HG02870 (cell line): Measurements from ENCODE around the gene ABCG4.
A peak's percentile ranks its signal among the peaks of the same experiment; 100 is the strongest.
"Not testable (repeated sequence)": the region's sequence is repeated elsewhere in the genome, so short reads cannot be mapped to it uniquely, and the experiment has no call there.

ENCODE experiments used
- ATAC-seq: cut with Tn5 transposase; IDR thresholded peaks from one replicate; pipeline ENCODE4 v1.9.1; 2021; ENCODE audit warnings: mild to moderate bottlenecking, moderate library complexity; ENCODE audit not compliant: unreplicated experiment

Gene ABCG4

DNA sequence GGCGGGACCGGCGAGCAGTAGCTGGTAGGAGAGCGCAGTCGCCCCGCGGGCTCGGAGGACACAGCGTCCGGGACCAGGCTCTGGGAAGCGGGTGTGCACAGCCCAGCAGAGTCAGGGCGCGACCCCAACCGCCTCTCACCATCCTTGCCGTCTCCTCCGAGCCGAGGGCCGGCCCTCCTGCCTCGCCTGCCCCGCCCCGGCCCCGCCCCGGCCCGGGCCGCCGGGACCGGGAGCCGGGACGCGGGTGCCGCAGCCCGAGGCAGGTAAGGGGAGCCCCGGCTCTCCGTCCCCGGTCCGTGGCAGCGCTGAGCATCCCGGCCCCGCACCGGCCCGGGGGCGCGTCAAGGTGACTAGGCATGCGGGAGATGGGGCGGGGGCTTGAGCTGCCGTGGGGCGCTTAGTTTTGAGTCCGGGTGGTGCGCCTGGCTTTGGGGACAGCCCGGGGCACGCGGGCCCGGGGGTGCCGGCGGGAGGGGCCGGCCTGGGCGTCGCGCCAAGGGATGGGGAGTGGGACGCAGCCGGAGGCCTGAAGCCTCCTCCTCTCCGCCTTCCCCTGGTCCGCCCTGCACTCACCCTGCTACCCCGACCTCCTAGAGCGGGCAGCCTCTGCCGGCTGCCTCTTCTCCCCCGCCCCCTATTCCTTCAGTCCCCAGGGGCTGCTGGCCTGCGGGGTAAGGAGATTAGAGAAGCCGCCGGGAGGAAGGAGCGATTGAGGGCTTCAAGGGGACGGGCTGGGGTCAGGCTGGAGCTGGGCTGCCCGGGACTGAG is at the start of gene ABCG4:
ABCG4 (plus strand) TSS at position 35 of the 768 bp plus-strand sequence. CDS start 914 bp downstream, outside the sequence.
- no peak for ATAC-seq

DNA sequence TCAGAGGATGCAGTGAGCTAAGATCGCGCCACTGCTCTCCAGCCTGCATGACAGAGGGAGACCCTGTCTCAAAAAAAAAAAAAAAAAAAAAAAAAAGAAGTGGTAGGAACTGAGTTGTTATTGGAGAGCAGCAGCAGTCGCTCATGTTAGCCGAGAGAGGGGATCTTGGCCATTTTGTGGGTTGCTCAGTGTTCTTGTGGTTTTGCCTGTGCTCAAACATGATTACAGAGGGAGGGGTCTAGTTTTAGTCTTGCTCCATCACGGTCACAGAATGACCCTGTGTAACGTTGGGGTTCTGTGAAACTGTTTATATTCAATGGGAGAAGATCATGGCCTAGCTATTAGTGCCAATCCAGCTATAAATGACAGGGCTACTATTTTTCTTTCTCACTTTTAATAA is 49.1 kb upstream of the ABCG4 start:
- no peak for ATAC-seq

DNA sequence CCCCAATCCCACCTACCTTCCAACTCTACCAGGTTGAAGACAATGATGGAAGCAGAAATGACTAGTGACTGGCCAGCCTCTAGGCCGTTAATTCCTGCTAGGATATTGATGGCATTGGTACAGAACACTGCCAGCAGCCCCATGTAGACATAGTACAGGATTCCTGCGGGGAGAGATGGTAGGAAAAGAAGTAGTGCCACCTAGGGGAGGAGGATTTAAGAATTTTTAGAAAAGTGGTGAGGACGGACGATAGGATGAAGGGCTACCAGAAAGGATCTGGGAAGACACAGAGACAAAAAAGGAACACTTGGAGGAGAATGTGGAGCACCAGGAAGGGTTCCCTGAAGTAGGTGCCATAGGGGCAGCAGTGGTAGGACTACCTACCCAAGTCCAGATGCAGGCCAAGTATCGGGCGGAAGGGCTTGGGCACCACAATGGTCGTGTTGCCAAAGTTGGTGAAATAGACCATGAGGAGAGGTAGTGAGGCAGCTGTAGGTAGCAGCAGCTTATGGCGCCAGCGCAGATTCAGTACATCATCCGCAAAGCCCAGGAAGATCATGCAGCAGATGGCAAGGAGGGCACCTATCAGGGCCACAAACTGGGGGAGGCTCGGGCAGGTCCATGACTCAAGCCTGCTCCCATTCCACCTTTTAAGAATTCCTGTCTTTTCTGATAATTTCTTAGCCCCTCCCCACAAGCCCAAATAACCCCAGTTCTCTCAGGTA is 48.4 kb upstream of the ABCG4 start:
- no peak for ATAC-seq

DNA sequence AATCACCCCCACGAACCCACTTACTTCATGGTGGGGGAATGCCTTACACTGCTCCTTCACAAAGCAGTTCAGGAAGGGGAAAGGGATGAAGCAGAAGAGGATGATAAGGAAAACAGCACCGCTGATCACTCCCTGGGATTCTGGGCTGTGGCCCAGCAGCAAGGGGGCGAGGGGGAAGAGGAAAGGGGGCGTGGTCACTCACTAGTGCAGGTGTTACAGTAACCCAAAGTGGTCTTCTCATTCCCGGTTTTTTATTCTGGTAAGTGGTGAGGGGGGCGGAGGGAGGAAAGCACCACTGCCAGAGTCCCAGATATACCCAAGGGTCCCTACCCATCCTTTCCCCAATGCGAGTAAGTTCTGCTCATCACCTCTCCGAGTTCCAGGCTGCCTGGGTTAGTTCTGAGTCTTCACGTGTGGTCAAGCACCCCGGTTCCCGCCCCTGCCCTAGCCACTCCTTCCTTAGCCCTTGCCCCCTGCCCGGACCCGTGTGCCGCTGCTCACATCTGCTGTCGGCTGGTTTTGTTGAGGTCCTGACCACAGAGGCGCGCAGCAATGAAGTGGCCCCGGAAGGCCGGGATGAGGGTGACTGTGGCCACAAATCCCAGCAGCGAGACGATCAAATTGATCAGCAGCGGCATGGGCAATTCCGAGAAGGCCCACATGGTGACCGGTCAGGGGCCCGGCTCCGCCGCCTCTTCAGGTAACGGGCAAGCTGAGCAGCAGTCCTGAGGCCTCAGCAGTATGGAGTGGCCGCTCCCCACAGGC is 47.7 kb upstream of the ABCG4 start:
- ATAC-seq, result peak; percentile 18

DNA sequence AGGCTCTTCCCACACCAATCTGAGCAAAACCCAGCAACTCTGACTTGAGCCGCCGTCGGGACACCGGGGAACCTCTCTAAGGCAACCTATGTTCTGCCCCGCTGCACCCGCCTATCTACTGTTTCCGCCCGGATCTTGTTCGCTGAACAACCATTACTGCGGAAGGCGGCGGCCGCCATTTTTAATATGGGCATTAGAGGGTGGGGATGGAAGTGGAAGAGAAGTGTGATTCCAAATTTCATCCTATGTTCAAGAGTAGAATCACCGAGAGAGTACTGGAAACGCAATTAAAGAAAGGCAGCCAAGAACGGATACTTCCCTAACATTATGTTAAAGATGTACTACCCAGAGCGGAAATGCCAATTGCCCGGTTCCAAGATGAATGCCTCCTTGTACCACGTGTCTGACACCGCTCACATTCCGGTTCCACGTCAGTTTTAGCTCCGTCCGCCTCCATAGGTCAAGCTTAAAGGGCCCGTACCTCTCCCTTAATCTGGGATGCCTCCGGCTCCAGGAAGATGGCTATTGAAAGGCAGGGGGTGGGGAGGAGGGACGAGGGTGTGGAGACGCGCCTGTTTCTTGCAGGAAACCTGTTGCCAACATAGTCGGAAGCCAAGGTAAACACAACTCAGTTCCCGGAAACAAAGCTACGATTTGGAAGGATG is 47.0 kb upstream of the ABCG4 start, which contains the start of gene DPAGT1:
DPAGT1 (minus strand) TSS at position 95 of the 665 bp plus-strand sequence. CDS start 198 bp downstream, outside the sequence.
- peak; percentile 78 for ATAC-seq

DNA sequence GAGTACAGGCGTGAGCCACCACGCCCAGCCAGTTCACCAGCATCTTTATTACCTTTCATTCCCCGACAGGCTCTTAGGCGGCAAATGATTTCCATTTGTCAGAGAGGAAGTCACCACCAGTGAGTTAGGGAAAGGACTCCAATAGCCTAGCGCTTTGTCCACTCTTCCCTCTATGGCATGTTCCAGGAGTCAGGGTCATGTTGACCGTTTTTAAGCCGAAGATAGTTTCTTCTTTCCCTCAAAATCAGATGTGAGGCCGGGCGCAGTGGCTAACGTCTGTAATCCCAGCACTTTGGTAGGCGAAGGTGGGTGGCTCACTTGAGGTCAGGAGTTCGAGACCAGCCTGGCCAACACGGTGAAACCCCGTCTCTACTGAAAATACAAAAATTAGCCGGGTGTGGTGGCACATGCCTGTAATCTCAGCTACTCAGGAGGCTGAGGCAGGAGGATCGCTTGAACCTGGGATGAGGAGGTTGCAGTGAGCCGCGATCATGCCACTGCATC is 45.6 kb upstream of the ABCG4 start:
- not testable (repeated sequence) for ATAC-seq

DNA sequence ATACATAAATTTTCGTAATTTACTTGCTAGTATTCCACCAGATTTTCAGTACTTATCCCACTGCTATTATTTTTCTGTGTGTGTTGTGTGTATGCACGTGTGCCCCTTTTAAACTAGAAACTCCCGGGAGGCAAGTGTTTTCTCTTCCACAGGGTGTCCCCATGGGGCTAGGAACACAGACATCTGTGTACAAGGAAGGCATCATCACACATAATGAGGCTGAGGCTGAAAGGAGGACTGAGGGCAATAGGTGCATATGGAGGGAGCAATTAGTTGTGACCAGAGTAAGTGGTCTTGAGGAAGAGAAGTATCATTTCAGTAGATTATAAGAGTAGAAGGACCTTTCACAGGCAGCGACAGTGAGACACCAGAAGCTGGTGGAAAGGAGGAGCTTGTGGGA is 45.1 kb upstream of the ABCG4 start:
- no peak for ATAC-seq

DNA sequence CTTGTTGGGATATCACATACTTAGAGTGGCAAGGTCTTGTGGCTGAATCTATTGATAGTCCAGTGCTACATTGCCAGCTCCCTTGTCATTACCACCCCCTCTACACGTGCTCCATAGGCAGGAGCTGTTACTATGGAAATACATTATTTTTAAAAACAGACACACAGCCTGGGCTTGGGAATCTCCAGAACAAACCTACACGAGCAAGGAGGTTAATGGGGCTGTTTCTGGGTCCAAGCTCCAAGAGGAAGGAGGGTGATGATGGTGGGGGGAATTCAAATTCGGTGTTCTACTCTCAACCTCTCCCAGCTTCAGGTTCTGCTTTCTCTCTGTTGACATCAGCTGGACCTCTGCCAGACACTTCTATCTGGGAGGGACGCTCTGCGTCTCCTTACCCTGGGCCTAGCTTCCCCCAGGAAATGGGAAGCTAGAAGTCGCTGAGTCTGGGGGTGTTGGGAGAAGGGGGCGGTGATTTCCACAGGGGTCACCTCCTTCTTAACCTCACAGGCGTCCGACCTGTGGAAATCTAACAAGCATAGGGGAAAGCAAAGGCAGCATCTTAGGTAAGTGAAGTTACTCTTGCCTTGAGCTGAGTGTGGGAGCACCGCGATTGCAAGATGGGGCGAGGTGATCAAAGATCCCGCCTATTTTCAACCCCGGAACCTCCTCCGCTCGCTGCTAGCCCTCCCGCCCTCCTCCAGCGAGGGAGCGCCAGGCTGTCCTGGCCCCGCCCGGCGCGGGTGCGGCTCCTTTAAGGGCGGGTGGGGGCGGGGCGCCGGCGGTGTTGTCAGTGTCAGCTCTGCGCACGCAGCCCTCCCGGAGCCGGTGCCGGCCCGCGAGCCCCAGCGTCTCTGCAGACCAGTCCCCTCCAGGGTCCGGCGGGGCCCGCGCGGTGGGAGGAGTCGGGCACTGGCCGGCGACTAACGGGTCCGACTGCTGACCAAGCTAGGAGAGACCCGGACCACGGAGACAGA is 42.0 kb upstream of the ABCG4 start, which contains the start of gene C2CD2L:
C2CD2L (plus strand) TSS at position 781 of the 974 bp plus-strand sequence. CDS start 398 bp downstream, outside the sequence.
- ATAC-seq, result peak; percentile 76

DNA sequence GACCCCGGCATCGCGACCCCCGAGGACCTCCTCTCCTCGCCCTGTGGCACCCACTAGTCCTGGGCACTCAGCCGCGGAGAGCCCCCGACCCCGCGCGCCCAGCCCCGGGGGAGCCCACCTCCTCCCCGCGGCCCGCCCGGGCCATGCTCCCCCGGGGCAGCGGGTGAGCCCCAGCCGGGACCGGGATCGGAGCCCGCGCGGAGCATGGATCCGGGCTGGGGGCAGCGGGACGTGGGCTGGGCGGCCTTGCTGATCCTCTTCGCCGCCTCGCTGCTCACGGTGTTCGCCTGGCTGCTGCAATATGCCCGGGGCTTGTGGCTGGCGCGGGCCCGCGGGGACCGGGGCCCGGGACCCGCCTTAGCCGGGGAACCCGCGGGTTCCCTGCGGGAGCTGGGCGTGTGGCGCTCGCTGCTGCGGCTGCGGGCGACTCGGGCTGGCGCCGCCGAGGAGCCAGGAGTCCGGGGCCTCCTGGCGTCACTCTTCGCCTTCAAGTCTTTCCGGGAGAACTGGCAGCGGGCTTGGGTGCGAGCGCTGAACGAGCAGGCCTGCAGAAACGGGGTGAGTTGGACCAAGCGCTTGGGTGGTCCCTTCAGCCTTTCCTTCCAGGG is 41.2 kb upstream of the ABCG4 start:
- peak; percentile 9 for ATAC-seq

DNA sequence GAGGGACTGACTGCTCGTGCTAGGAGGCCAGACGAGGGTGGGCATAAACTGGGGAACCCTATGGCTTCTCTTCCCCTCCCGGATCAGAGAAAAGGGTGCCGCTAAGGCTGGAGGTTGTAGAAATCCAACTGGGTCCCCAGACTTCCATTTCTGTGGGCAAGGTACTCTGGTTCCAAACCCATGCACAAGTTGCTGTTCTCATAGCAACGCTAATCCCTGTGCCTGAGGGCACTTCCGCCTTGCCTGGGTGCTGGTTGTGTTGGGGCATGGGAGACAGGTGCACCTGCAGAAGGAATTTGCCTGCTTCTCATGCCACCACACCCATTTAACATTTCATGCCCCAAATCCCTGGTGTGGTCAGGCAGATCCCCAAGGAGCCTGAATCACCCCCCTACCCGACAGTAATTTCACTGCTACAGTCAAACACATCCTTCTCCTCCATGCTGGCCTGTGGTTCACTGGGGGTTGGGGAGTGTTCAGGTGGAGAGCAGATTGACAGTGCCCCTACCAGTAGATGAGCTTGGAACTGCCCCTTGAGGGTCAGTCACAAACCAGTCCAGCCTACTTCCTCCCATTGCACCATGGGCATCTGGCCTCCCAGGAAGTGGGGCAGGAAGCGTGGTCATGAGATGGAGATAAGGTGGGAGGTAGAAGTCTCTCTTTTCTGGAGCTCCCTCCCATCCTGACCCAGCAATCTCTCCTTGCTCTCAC is 40.6 kb upstream of the ABCG4 start:
- no peak for ATAC-seq

DNA sequence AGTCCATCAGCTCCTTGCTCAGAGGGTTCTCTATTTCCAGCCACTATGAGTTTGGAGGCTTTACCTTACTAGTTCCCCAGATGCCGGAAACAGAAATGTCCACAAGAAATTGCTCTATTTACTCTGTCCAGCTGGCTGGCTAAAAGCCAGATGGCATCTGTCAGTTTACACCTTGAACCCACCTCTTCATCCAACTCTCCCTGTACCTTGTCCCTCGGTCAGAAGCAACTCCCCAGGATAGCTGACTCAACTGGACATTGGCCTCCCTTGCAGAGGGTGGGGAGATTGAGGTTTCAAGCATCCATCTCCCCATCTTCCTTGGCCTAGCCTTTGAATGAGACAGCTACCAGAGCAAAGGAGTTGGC is 40.0 kb upstream of the ABCG4 start:
- ATAC-seq, result no peak

DNA sequence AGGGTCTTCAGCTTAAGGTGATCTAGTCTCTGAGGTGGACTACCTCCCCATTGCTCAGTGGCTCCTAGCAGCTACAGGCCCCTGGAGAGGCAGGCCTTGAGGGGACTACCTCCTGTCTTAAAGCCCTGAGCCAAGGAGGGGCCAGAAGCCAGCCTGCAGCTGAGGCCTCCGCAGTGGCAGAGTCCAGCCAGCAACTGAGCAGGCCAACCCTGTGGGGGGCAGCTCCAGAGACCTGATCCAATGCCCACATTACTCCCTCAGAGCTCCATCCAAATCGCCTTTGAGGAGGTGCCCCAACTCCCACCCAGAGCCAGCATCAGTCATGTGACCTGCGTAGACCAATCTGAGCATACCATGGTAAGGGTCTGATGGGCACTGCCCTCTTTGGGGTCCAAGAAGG is 39.0 kb upstream of the ABCG4 start:
- ATAC-seq, result no peak

DNA sequence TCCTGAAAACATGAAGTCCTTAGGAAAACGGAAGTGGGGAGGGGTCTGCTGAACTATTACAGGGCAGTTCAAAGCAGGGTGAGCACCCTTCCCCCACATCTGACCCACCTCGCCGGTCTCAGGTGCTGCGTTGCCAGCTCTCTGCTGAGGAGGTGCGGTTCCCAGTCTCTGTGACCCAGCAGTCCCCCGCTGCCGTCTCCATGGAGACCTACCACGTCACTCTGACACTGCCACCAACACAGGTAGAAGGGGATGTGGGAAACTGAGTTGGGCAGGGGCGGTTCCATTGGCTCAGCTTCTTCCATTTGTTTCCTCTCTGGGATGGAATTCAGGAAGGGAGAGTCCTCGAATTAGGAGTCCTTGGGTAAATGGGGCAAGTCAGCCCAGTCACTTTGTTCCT is 38.4 kb upstream of the ABCG4 start:
- no peak for ATAC-seq

DNA sequence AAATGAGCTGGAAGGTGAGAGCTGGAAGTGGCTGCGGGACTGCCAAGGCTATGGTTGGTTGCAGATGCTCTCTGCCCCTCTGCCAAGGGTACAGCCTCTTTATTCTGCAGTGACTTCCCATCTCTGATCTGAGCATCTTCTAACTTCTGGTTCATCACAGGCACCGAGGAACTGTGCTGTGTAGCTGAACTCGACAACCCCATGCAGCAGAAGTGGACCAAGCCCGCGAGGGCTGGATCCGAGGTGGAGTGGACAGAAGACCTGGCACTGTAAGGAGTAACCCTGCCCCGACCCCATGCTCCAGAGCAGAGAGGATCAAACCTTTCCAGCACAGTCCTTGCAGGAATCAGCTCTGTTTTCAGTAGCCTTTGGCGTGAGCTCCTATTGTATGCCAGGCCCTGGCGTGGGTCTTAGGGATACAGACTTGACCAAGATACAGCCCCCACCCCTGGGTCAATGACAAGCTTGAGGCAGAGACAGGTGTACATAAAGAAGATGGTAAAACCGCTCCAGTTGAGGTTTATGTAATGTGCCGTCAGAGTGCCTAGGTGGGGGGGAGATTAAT is 37.4 kb upstream of the ABCG4 start:
- no peak for ATAC-seq

DNA sequence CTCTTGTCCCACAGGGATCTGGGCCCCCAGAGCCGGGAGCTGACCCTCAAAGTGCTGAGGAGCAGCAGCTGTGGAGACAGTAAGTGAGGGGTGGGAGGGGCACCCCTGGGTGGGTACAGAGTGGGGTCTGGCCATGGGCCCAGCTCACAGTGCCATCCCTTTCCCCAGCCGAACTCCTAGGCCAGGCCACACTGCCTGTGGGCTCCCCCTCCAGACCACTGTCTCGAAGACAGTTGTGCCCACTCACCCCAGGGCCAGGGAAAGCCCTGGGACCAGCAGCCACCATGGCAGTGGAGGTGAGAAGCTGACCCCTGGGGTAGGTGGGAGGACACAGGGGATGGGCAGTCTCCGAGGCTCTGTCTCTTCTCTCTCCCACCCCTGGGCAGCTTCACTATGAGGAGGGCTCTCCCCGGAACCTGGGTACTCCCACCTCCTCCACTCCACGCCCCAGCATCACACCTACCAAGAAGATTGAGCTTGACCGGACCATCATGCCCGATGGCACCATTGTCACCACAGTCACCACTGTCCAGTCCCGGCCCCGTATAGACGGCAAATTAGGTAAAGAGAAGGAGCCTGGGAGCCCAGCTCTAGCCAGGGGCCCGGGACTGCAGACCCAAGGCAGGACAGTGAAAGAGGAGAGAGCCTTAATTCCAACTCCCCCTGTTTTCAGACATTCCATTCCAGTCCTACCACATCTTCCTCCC is 36.4 kb upstream of the ABCG4 start:
- ATAC-seq, result no peak

DNA sequence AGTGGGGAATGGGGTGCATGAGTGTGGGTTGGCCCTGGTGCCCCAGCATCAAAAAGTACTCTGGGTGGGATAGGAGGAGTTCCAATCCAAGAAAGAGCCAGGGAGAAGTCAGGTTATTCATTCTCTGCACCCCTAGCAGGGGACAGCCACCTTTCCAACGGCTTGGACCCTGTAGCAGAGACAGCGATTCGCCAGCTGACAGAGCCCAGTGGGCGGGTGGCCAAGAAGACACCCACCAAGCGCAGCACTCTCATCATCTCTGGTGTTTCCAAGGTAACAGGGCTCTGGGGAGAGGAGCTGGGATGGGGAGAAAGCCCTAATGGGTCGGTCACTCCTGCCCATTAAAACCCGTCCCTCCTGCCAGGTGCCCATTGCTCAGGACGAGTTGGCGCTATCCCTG is 35.1 kb upstream of the ABCG4 start:
- ATAC-seq, result no peak

DNA sequence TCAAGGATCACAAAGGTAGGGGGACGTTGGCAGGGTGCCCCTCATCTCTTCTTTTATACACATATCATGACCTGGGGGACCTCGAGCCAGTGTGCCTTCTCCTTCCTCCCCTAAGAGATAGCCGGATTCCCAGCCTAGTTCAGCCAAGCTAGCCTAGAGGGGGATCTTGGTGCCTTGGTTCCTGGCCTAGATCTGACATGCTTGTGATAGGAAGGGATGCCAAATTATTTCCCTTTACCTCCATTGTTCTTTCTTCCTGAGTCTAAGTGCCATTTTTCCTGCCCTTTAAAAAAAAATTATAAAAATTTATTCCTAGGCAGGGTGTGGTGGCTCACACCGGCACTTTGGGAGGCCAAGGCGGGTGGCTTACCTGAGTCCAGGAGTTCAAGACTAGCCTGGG is 34.5 kb upstream of the ABCG4 start:
- no peak for ATAC-seq
